Right lobe of liver (tissue), 6 donors: ENCODE measurements around the gene OAF. TPM values are rescaled to one million over a fixed set of nuclear protein-coding genes. Genes with fewer than 3 reads are reported as not detected.

Experiments
- ATAC-seq, 4 donors: fragments of 200-7000 bp; cut with Tn5 transposase; one replicate each; pipeline ENCODE4 v1.9.1; 2020; ENCODE audit warnings: mild to moderate bottlenecking in 4 of 4, moderate library complexity in 4 of 4
- DNase-seq, 3 donors: peaks; one replicate each; pipeline ENCODE4 v3.0.0-alpha.2; 2020
- H3K27ac ChIP-seq, 3 donors: fragments of 200-600 bp; one replicate each; pipeline ENCODE4 v1.8.0; 2022
- H3K27me3 ChIP-seq, 2 donors: fragments of 200-600 bp; one replicate each; pipeline ENCODE4 v1.8.0; 2022
- H3K36me3 ChIP-seq, 4 donors: fragments of 200-600 bp; sonication (generic) in 1 of 4; one replicate each; pipeline versions ENCODE4 v1.5.1 to v1.8.0; 2017 to 2022; ENCODE audit warnings: control low read depth in 1 of 4
- H3K4me1 ChIP-seq, 4 donors: fragments of 200-600 bp; sonication (generic) in 1 of 4; one replicate each; pipeline versions ENCODE4 v1.5.1 to v1.8.0; 2017 to 2022; ENCODE audit warnings: control low read depth in 1 of 4
- H3K4me3 ChIP-seq, 3 donors: fragments of 200-600 bp; one replicate each; pipeline ENCODE4 v1.8.0; 2022
- H3K9me3 ChIP-seq, 4 donors: fragments of 200-600 bp; sonication (generic) in 1 of 4; one replicate each; pipeline versions ENCODE4 v1.5.1 to v1.8.0; 2017 to 2022; ENCODE audit warnings: control low read depth in 1 of 4
- CTCF ChIP-seq, 4 donors: fragments of 200-600 bp in 3 of 4; fragments of 450-650 bp in 1 of 4; IDR thresholded peaks; one replicate each; pipeline versions ENCODE4 v1.5.1 to v1.8.0; 2016 to 2022; ENCODE audit warnings: antibody characterized with exemption in 4 of 4, mild to moderate bottlenecking in 2 of 4
- POLR2A ChIP-seq: fragments of 450-650 bp; IDR thresholded peaks from one replicate; pipeline ENCODE4 v1.6.1; 2017; ENCODE audit warnings: antibody characterized with exemption, mild to moderate bottlenecking
- WGBS: methylation state at CpG from one replicate; pipeline ENCODE4 v1.1.6; 2018; ENCODE audit warnings: low coverage, low lambda C conversion rate; ENCODE audit not compliant: insufficient coverage; ENCODE audit errors: missing lambda C conversion rate; 5-methylcytosine and 5-hydroxymethylcytosine counted together
- intact Hi-C, 2 donors: fragments of 100-400 bp; cut with DNase I; formaldehyde crosslinking; loops; one replicate each; pipeline versions ENCODE4 v1.11.2 to v1.14.1; 2022
- total RNA-seq, 6 experiments: library from RNA; depleted of rRNA in 2 of 6; stranded (reverse); fragments of >200 nt in 2 of 6; fragmentation: NEBNext Ultra II Directional in 3 of 6; extraction: Animal tissue kit (Norgen Biotek cat#: 25700) in 3 of 6; gene quantifications; one replicate each; pipeline versions ENCODE4 v1.1.0 to v1.2.4, GENCODE V29; 2016 to 2023
- donor health status: DM: no; HTN: yes; CAD: no.
- donor health status: DM: no; HTN: no; CAD: no.
- donor health status: DM: no; HTN: no; CAD: no.
- donor health status: DM: no; HTN: yes; CAD: no.
- donor health status: DM: no; HTN: yes; CAD: no.

Gene OAF
- total RNA-seq, 6 experiments from 2014 or later: 199 to 271 (median 220) TPM

DNA sequence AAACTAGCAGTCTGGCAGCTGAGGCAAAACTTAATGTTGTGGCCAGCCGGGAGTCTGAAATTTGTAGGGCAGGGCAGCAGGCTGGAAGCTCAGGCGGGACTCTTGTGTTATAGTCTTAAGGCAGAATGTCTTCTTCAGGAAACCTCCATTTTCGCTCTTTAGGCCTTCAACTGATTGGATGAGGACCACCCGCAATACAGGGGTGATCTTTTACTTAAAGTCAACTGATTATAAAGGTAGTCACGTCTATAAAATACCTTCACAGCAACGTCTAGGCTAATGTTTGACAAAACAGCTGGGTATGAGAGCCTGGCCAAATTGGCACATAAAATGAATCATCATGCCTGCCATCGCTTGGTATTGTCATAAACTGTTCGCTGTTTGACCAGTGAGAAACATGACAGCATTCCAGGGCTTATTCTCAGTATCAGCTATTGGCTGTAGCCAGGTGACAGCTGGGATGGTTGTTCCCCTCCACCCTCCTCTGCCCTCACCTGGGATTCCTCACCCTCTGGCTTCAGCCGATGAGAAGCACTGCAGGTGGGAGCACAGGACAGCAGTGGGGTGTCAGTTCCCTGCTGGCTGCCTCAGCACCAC lies 22.5 kb downstream of the OAF start:
- Histone ChIP-seq H3K27ac (no peak overlapping the region), H3K27me3 (no peaks in the 10 kb centered on the region), H3K4me1 (no peaks in the 10 kb centered on the region), H3K4me3 (no peak overlapping the region), H3K36me3 (peaks cover 0 to 16% (median 6%) of the 10 kb centered on the region in 4 donors), H3K9me3 (no peaks in the 10 kb centered on the region)
- intact Hi-C loops: loop anchor here in 1 of 2 donors (5.0 kb wide), 1 partner anchor 61 kb away; no protein-coding TSS in a partner anchor
- 48% methylated on average over 6 of the region's 9 CpGs for WGBS
- no peak for TF ChIP-seq CTCF (IDR thresholded peaks at IDR 0.05)
- TF ChIP-seq POLR2A: no peak
- DNase-seq: no peak
- peak in 3 of 4 donors; percentile 1 to 47 (median 2) for ATAC-seq

- H3K36me3 ChIP-seq: peaks cover 0 to under 1% (median 0%) of the 10 kb centered on the region in 4 donors
- ATAC-seq: peak; percentile 78 to 81 (median 80)
- TF ChIP-seq CTCF (IDR thresholded peaks at IDR 0.05) (peak; percentile 70 to 84 (median 78)), POLR2A (no peak)
- peaks cover 0 to 2% (median 0%) of the 10 kb centered on the region in 4 donors for H3K4me1 ChIP-seq
- peak in 1 of 3 donors; percentile 69 for DNase-seq
- H3K27ac ChIP-seq: no peak overlapping the region
- intact Hi-C loops: loop anchor here in 1 of 2 donors (5.0 kb wide), 1 partner anchor 62 kb away; no protein-coding TSS in a partner anchor
- H3K9me3 ChIP-seq: no peaks in the 10 kb centered on the region
- no peaks in the 10 kb centered on the region for H3K27me3 ChIP-seq
- WGBS: 4% methylated on average over 8 of the region's 8 CpGs
- H3K4me3 ChIP-seq: no peak overlapping the region
Observed at GRCh38 chr11:120235024-120235628, 24.3 kb downstream of the OAF start.

GRCh38 chr11:120236169-120237107 lies 25.6 kb downstream of the OAF start:
- ATAC-seq: no peak
- no peaks in the 10 kb centered on the region for H3K36me3 ChIP-seq
- H3K27me3 ChIP-seq: no peaks in the 10 kb centered on the region
- intact Hi-C loops: loop anchor here in 1 of 2 donors (5.0 kb wide), 1 partner anchor 61 kb away; no protein-coding TSS in a partner anchor
- no peak for DNase-seq
- no peaks in the 10 kb centered on the region for H3K9me3 ChIP-seq
- no peak overlapping the region for H3K4me3 ChIP-seq
- TF ChIP-seq POLR2A (no peak), CTCF (IDR thresholded peaks at IDR 0.05) (no peak)
- no peak overlapping the region for H3K27ac ChIP-seq
- 44% methylated on average over 5 of the region's 5 CpGs for WGBS
- peaks cover 0 to 3% (median 0%) of the 10 kb centered on the region in 4 donors for H3K4me1 ChIP-seq

- Histone ChIP-seq H3K27ac (no peak overlapping the region), H3K4me3 (no peak overlapping the region), H3K36me3 (no peaks in the 10 kb centered on the region), H3K4me1 (peaks cover 0 to 3% (median 0%) of the 10 kb centered on the region in 4 donors), H3K27me3 (no peaks in the 10 kb centered on the region), H3K9me3 (no peaks in the 10 kb centered on the region)
- ATAC-seq: no peak
- no peak for DNase-seq
- TF ChIP-seq POLR2A (no peak), CTCF (IDR thresholded peaks at IDR 0.05) (no peak)
- intact Hi-C loops: loop anchor here in 1 of 2 donors (5.0 kb wide), 1 partner anchor 58 kb away; no protein-coding TSS in a partner anchor
- WGBS: 74% methylated on average over 7 of the region's 11 CpGs
Observed at GRCh38 chr11:120238968-120239620, 28.3 kb downstream of the OAF start.
